HepG2 (cell line): ENCODE measurements around the gene NID2. TPM values are rescaled to one million over a fixed set of nuclear protein-coding genes. Genes with fewer than 3 reads are reported as not detected.

Source experiments
- ATAC-seq: fragments of 200-7000 bp; cut with Tn5 transposase; 3 replicates; pipeline ENCODE4 v1.9.1; 2020; ENCODE audit warnings: mild to moderate bottlenecking, moderate library complexity
- BruUV-seq: library from RNA; stranded (reverse); fragments of 400-500 nt; replicated peaks from 2 replicates; lab custom pipeline; 2021; lab: Mats Ljungman, UMichigan
- CTCF ChIA-PET: fragments of 300-600 bp; formaldehyde crosslinking; extraction: SDS; loops from one replicate; lab custom pipeline; 2021; ENCODE audit warnings: low total read pairs, inconsistent platforms, low intra/inter-chr PET ratio; lab: Yijun Ruan, JAX
- POLR2A ChIA-PET: fragments of 350-600 bp; sonication (Branson Sonifier 250); formaldehyde crosslinking; loops from one replicate; lab custom pipeline; 2020; ENCODE audit warnings: antibody characterized with exemption, inconsistent platforms; lab: Yijun Ruan, JAX
- DNase-seq: peaks from one replicate; pipeline ENCODE4 v3.0.0-alpha.2; 2015; ENCODE audit warnings: low spot score
- FAIRE-seq: peaks from 3 replicates; lab custom pipeline; 2011; peaks lifted over from hg19 to GRCh38; lab: Jason Lieb, UNC
- H2AFZ ChIP-seq: one replicate; pipeline ENCODE4 v1.6.1; 2011; ENCODE audit warnings: low read length, inconsistent platforms
- H3K27ac ChIP-seq: fragments of 300-600 bp; 3 replicates; pipeline ENCODE4 v1.8.0; 2011; ENCODE audit warnings: mixed run types, mild to moderate bottlenecking, mixed read lengths, low read length, inconsistent platforms; ENCODE audit not compliant: insufficient read depth; ENCODE audit errors: extremely low read length
- H3K27me3 ChIP-seq, 2 experiments: fragments of 200-600 bp in 1 of 2; 2 replicates in 1 of 2; 3 replicates in 1 of 2; pipeline versions ENCODE4 v1.6.0 to v1.8.0; 2011; ENCODE audit warnings: low read length in 2 of 2, mild to moderate bottlenecking in 2 of 2, moderate library complexity in 2 of 2, inconsistent platforms in 1 of 2; ENCODE audit not compliant: insufficient read depth in 2 of 2, control insufficient read depth in 1 of 2
- H3K36me3 ChIP-seq, 2 experiments: fragments of 200-600 bp in 1 of 2; replicated peaks in 1 of 2; 2 replicates in 1 of 2; 3 replicates in 1 of 2; pipeline versions ENCODE4 v1.5.1 to v1.8.0; 2011; ENCODE audit warnings: low read length in 2 of 2, inconsistent platforms in 1 of 2; ENCODE audit not compliant: insufficient read depth in 2 of 2, control insufficient read depth in 1 of 2
- H3K4me1 ChIP-seq: 2 replicates; pipeline ENCODE4 v1.5.1; 2012; ENCODE audit warnings: low read length, inconsistent platforms; ENCODE audit not compliant: insufficient read depth
- H3K4me2 ChIP-seq: 2 replicates; pipeline ENCODE4 v1.6.0; 2011; ENCODE audit warnings: low read depth, low read length, inconsistent platforms
- H3K4me3 ChIP-seq, 3 experiments: fragments of 200-600 bp in 1 of 3; sonication (generic), shearing (Covaris generic) in 1 of 3; replicated peaks in 1 of 3; 2 replicates each; pipeline ENCODE4 v1.5.1; 2011 to 2016; ENCODE audit warnings: low read length in 3 of 3, inconsistent platforms in 2 of 3, low read depth in 2 of 3, mild to moderate bottlenecking in 2 of 3, control low read depth in 1 of 3, mixed read lengths in 1 of 3; ENCODE audit not compliant: insufficient read depth in 1 of 3
- H3K79me2 ChIP-seq: one replicate; pipeline ENCODE4 v1.6.1; 2011; ENCODE audit warnings: low read length, inconsistent platforms; ENCODE audit not compliant: insufficient read depth
- H3K9ac ChIP-seq: 2 replicates; pipeline ENCODE4 v1.6.0; 2011; ENCODE audit warnings: mild to moderate bottlenecking, low read depth, low read length, inconsistent platforms; ENCODE audit not compliant: insufficient read depth
- H3K9me3 ChIP-seq: 2 replicates; pipeline ENCODE4 v1.5.1; 2012; ENCODE audit warnings: mild to moderate bottlenecking, low read length
- H4K20me1 ChIP-seq: 2 replicates; pipeline ENCODE4 v1.6.0; 2011; ENCODE audit warnings: inconsistent platforms, mild to moderate bottlenecking, low read length, moderate library complexity; ENCODE audit not compliant: insufficient read depth
- ARID2 ChIP-seq: sonication (generic); formaldehyde crosslinking; IDR thresholded peaks from 2 replicates; pipeline ENCODE4 v1.8.1; 2022; ENCODE audit warnings: mild to moderate bottlenecking, missing genetic modification reagents, borderline replicate concordance
- ARID3A ChIP-seq: IDR thresholded peaks from 2 replicates; pipeline ENCODE4 v1.6.1; 2012; ENCODE audit warnings: low read depth, low read length, improper control_type of control experiment
- CSRNP2 ChIP-seq: sonication (generic); formaldehyde crosslinking; conservative IDR thresholded peaks from 2 replicates; pipeline ENCODE4 v1.8.0; 2022; ENCODE audit warnings: low read depth, missing genetic modification reagents
- RBAK ChIP-seq: sonication (generic); formaldehyde crosslinking; IDR thresholded peaks from 2 replicates; pipeline ENCODE4 v1.5.1; 2020; ENCODE audit warnings: mild to moderate bottlenecking, missing genetic modification reagents
- RFX3 ChIP-seq: IDR thresholded peaks from 2 replicates; pipeline ENCODE4 v1.6.1; 2016; ENCODE audit warnings: missing biosample characterization, missing genetic modification reagents
- SRSF4 ChIP-seq: fragments of 200-400 bp; formaldehyde crosslinking; IDR thresholded peaks from one replicate; pipeline ENCODE4 v1.6.1; 2018; ENCODE audit warnings: mild to moderate bottlenecking, low read depth, low read length, moderate library complexity; ENCODE audit not compliant: poor library complexity, severe bottlenecking
- THAP7 ChIP-seq: sonication (generic); formaldehyde crosslinking; IDR thresholded peaks from 2 replicates; pipeline ENCODE4 v1.8.1; 2023; ENCODE audit warnings: mild to moderate bottlenecking, missing genetic modification reagents
- ZBTB44 ChIP-seq: sonication (generic); formaldehyde crosslinking; IDR thresholded peaks from 2 replicates; pipeline ENCODE4 v1.4.0; 2020; ENCODE audit warnings: missing genetic modification reagents
- ZNF260 ChIP-seq: sonication (generic); formaldehyde crosslinking; IDR thresholded peaks from 2 replicates; pipeline ENCODE4 v1.4.0; 2020; ENCODE audit warnings: missing genetic modification reagents, low read depth, mild to moderate bottlenecking, borderline replicate concordance
- ZNF510 ChIP-seq: sonication (generic); formaldehyde crosslinking; IDR thresholded peaks from 2 replicates; pipeline ENCODE4 v1.4.0; 2020; ENCODE audit warnings: low read depth, mild to moderate bottlenecking, missing genetic modification reagents
- ZNF781 ChIP-seq: sonication (generic); formaldehyde crosslinking; IDR thresholded peaks from 2 replicates; pipeline ENCODE4 v1.5.1; 2020; ENCODE audit warnings: borderline replicate concordance, mild to moderate bottlenecking, missing genetic modification reagents; ENCODE audit errors: not compliant biosample characterization
- WGBS: methylation state at CpG from one replicate; pipeline ENCODE4 v1.1.6; 2017; ENCODE audit warnings: low lambda C conversion rate; 5-methylcytosine and 5-hydroxymethylcytosine counted together
- in situ Hi-C: cut with HindIII; loops from 2 replicates; pipeline ENCODE4 v1.10.0; 2017; ENCODE audit warnings: low pct_unique_long_range_greater_than_20kb; ENCODE audit not compliant: extremely low pct_ligation_motif_present
- intact Hi-C: fragments of 100-400 bp; cut with micrococcal nuclease; formaldehyde crosslinking; loops from one replicate; pipeline ENCODE4 v1.10.0; 2022; ENCODE audit not compliant: unreplicated experiment
- polyA plus RNA-seq, 8 experiments: library from polyadenylated mRNA; depleted of rRNA in 3 of 8; stranded (reverse) in 7 of 8; unstranded in 1 of 8; fragments of >200 nt; fragmentation: Illumina TruSeq in 4 of 8; extraction: Trizol in 4 of 8; gene quantifications; 2 replicates each; pipeline versions ENCODE4 v1.2.1 to v1.2.3, GENCODE V29; 2011 to 2016; ENCODE audit warnings: low read depth in 4 of 8, missing spikeins in 1 of 8, mixed read lengths in 1 of 8; ENCODE audit not compliant: insufficient read depth in 1 of 8
- total RNA-seq, 5 experiments: library from RNA; depleted of rRNA; stranded (reverse); fragments of >200 nt; fragmentation: Illumina TruSeq; extraction: Trizol; gene quantifications; 2 replicates each; pipeline ENCODE4 v1.2.3, GENCODE V29; 2016; ENCODE audit warnings: low read depth in 1 of 5

NID2 gene
- total and polyA plus RNA-seq, 2 of the 13 experiments (the other 11 are each of a cell fraction or from before 2014, with no cell fraction given) = 0.11 TPM; not detected in 1

DNA sequence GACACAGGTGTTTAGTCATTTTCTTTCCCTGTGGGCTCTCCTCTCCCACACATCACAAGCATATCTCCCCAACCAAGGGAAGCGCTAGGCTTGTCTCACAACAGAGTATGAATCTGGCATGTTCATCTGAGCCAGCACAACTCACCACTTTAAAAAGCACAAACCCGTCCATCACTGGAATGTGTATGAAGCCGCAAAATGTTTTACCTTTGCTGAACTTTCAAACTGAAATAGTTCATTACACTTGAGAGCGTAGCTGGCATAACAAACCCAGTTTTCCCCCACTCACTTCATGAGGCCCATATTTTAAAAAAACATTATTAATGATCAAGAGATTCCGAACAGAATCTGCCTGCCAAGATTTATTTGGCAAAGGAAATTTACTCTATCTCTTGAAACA lies 15.8 kb downstream of the NID2 start:
- Histone ChIP-seq H3K4me2 (no peak overlapping the region), H3K27ac (no peak overlapping the region), H4K20me1 (no peaks in the 10 kb centered on the region), H2AFZ (no peak overlapping the region), H3K36me3 (no peaks in the 10 kb centered on the region), H3K27me3 (peaks cover 0 to 7% of the 10 kb centered on the region in 2 experiments; a peak in 4 of 5 replicates), H3K79me2 (no peaks in the 10 kb centered on the region), H3K9me3 (no peaks in the 10 kb centered on the region), H3K9ac (no peak overlapping the region), H3K4me3 (no peak overlapping the region), H3K4me1 (peaks cover 13% of the 10 kb centered on the region)
- no peak for FAIRE-seq
- ATAC-seq = no peak
- DNase-seq = no peak
- 40% methylated on average over 5 of the region's 5 CpGs for WGBS
- POLR2A ChIA-PET = no interaction called here
- intact Hi-C loops = no loop called here
- in situ Hi-C loops = no loop called here
- BruUV-seq = no TSS peak
- CTCF ChIA-PET = no interaction called here
- TF ChIP-seq THAP7 (CRISPR knock-in tag) = no peak
- TF ChIP-seq SRSF4 = no peak
- no peak for TF ChIP-seq ZNF510 (CRISPR knock-in tag)
- no peak for TF ChIP-seq ZNF781 (CRISPR knock-in tag)
- no peak for TF ChIP-seq ARID2 (CRISPR knock-in tag)
- TF ChIP-seq ARID3A = no peak
- no peak for TF ChIP-seq ZNF260 (CRISPR knock-in tag)
- TF ChIP-seq RBAK = no peak
- TF ChIP-seq CSRNP2 (CRISPR knock-in tag) = no peak
- TF ChIP-seq RFX3 (CRISPR knock-in tag) = no peak
- no peak for TF ChIP-seq ZBTB44 (CRISPR knock-in tag)
